ENCODE data around the gene IBTK.
"Not testable (repeated sequence)": the region's sequence is repeated elsewhere in the genome, so short reads cannot be mapped to it uniquely, and the experiment has no call there.

IBTK gene

GRCh38 chr6:82178077-82178758 is 69.3 kb downstream of the IBTK start:
- no peak for DNase-seq

- no peak for DNase-seq
Measured at GRCh38 chr6:82176616-82177015, 70.9 kb downstream of the IBTK start.

GRCh38 chr6:82172594-82172993 is 75.0 kb downstream of the IBTK start:
- DNase-seq = no peak

- no peak for DNase-seq
Measured at GRCh38 chr6:82169138-82169876, 78.2 kb downstream of the IBTK start.

- DNase-seq = no peak
Measured at GRCh38 chr6:82166493-82166892, 81.1 kb downstream of the IBTK start.

- no peak for DNase-seq
Measured at GRCh38 chr6:82160255-82160990, 87.1 kb downstream of the IBTK start.

GRCh38 chr6:82152786-82153185 is 94.8 kb downstream of the IBTK start:
- DNase-seq = not testable (repeated sequence)

- DNase-seq = not testable (repeated sequence)
Measured at GRCh38 chr6:82151147-82151546, 96.4 kb downstream of the IBTK start.

GRCh38 chr6:82145926-82146452 is 101.6 kb downstream of the IBTK start:
- DNase-seq = no peak

- DNase-seq = no peak
Measured at GRCh38 chr6:82144852-82145340, 102.6 kb downstream of the IBTK start.

GRCh38 chr6:82144007-82144851 is 103.3 kb downstream of the IBTK start:
- DNase-seq = no peak

GRCh38 chr6:82143041-82143481 is 104.5 kb downstream of the IBTK start:
- no peak for DNase-seq

- no peak for DNase-seq
Measured at GRCh38 chr6:82142524-82142923, 105.0 kb downstream of the IBTK start.

- DNase-seq = no peak
Measured at GRCh38 chr6:82138075-82138791, 109.3 kb downstream of the IBTK start.

GRCh38 chr6:82131441-82131840 is 116.1 kb downstream of the IBTK start:
- no peak for DNase-seq

GRCh38 chr6:82129797-82130196 is 117.7 kb downstream of the IBTK start:
- DNase-seq = no peak

GRCh38 chr6:82128973-82129372 is 118.6 kb downstream of the IBTK start:
- DNase-seq = not testable (repeated sequence)

GRCh38 chr6:82123632-82124031 is 123.9 kb downstream of the IBTK start:
- no peak for DNase-seq
